Stimulated activated effector memory CD8-positive, alpha-beta T cell treated with anti-CD3 and anti-CD28 coated beads, Interleukin-12 subunit alpha, Interleukin-12 subunit beta, amount 100 ng/mL, for 72 hours (primary cell): Measurements from ENCODE around the gene TNNI2.
"Not testable (repeated sequence)": the region's sequence is repeated elsewhere in the genome, so short reads cannot be mapped to it uniquely, and the experiment has no call there.

ENCODE experiments used
- ATAC-seq: fragments of 150-1000 bp; cut with Tn5 transposase; 2 replicates; pipeline ENCODE4 v1.10.0; 2021
- DNase-seq, 2 donors: peaks; one replicate each; pipeline ENCODE4 v3.0.0; 2021 to 2022; ENCODE audit warnings: low spot score in 2 of 2
- H3K27ac Mint-ChIP-seq: one replicate; pipeline ENCODE4 v1.8.0; 2022; ENCODE audit warnings: mild to moderate bottlenecking, mixed read lengths
- H3K36me3 Mint-ChIP-seq: one replicate; pipeline ENCODE4 v1.8.0; 2022; ENCODE audit warnings: mild to moderate bottlenecking, mixed read lengths
- H3K4me1 Mint-ChIP-seq: one replicate; pipeline ENCODE4 v1.8.0; 2022; ENCODE audit warnings: mixed read lengths
- H3K4me3 Mint-ChIP-seq: one replicate; pipeline ENCODE4 v1.8.0; 2022; ENCODE audit warnings: mild to moderate bottlenecking, mixed read lengths
- H3K9me3 Mint-ChIP-seq: one replicate; pipeline ENCODE4 v1.8.0; 2022; ENCODE audit warnings: mixed read lengths

The TNNI2 gene

GRCh38 chr11:1876361-1877063 is 37.7 kb downstream of the TNNI2 start:
- Mint-ChIP-seq H3K4me3 (no peak overlapping the region), H3K27ac (peak overlapping the region; percentile 43), H3K4me1 (peaks cover 54% of the 10 kb centered on the region), H3K36me3 (peaks cover 78% of the 10 kb centered on the region), H3K9me3 (no peaks in the 10 kb centered on the region)
- no peak for ATAC-seq
- no peak for DNase-seq

GRCh38 chr11:1877211-1878136 is 38.7 kb downstream of the TNNI2 start:
- Mint-ChIP-seq H3K4me1 (peaks cover 44% of the 10 kb centered on the region), H3K36me3 (peaks cover 68% of the 10 kb centered on the region), H3K9me3 (no peaks in the 10 kb centered on the region), H3K27ac (peak overlapping the region; percentile 50), H3K4me3 (no peak overlapping the region)
- ATAC-seq = no peak
- no peak for DNase-seq

GRCh38 chr11:1878137-1879031 is 39.6 kb downstream of the TNNI2 start:
- ATAC-seq (no peak), DNase-seq (no peak)
- H3K4me1 Mint-ChIP-seq = peaks cover 35% of the 10 kb centered on the region
- H3K4me3 Mint-ChIP-seq = no peak overlapping the region
- peaks cover 59% of the 10 kb centered on the region for H3K36me3 Mint-ChIP-seq
- peak overlapping the region; percentile 50 for H3K27ac Mint-ChIP-seq
- H3K9me3 Mint-ChIP-seq = no peaks in the 10 kb centered on the region

GRCh38 chr11:1879342-1879940 is 40.7 kb downstream of the TNNI2 start:
- Mint-ChIP-seq H3K4me1 (peaks cover 31% of the 10 kb centered on the region), H3K9me3 (no peaks in the 10 kb centered on the region), H3K4me3 (no peak overlapping the region), H3K36me3 (peaks cover 54% of the 10 kb centered on the region), H3K27ac (peak overlapping the region; percentile 81)
- DNase-seq = no peak
- ATAC-seq = no peak

GRCh38 chr11:1879941-1880720 is 41.4 kb downstream of the TNNI2 start:
- Mint-ChIP-seq H3K27ac (peak overlapping the region; percentile 81), H3K4me1 (peaks cover 30% of the 10 kb centered on the region), H3K9me3 (no peaks in the 10 kb centered on the region), H3K4me3 (no peak overlapping the region), H3K36me3 (peaks cover 51% of the 10 kb centered on the region)
- ATAC-seq = no peak
- DNase-seq = no peak

- ATAC-seq (peak; percentile 5), DNase-seq (no peak)
- H3K36me3 Mint-ChIP-seq = peaks cover 44% of the 10 kb centered on the region
- H3K9me3 Mint-ChIP-seq = no peaks in the 10 kb centered on the region
- peak overlapping the region; percentile 81 for H3K27ac Mint-ChIP-seq
- no peak overlapping the region for H3K4me3 Mint-ChIP-seq
- peaks cover 25% of the 10 kb centered on the region for H3K4me1 Mint-ChIP-seq
Measured at GRCh38 chr11:1880746-1881441, 42.1 kb downstream of the TNNI2 start.

- DNase-seq (peak in 1 of 2 donors; percentile 55), ATAC-seq (peak; percentile 38)
- Mint-ChIP-seq H3K9me3 (no peaks in the 10 kb centered on the region), H3K4me1 (peaks cover 25% of the 10 kb centered on the region), H3K27ac (no peak overlapping the region), H3K4me3 (no peak overlapping the region), H3K36me3 (peaks cover 36% of the 10 kb centered on the region)
Measured at GRCh38 chr11:1881442-1882264, 42.9 kb downstream of the TNNI2 start.

- Mint-ChIP-seq H3K4me3 (no peak overlapping the region), H3K4me1 (peaks cover 22% of the 10 kb centered on the region), H3K36me3 (peaks cover 32% of the 10 kb centered on the region), H3K27ac (no peak overlapping the region), H3K9me3 (no peaks in the 10 kb centered on the region)
- ATAC-seq (peak; percentile 86), DNase-seq (peak; percentile 72 to 84)
Measured at GRCh38 chr11:1882265-1883238, 43.8 kb downstream of the TNNI2 start.

- Mint-ChIP-seq H3K27ac (no peak overlapping the region), H3K4me1 (peaks cover 18% of the 10 kb centered on the region), H3K9me3 (no peaks in the 10 kb centered on the region), H3K4me3 (no peak overlapping the region), H3K36me3 (peaks cover 26% of the 10 kb centered on the region)
- DNase-seq (no peak), ATAC-seq (no peak)
Measured at GRCh38 chr11:1883346-1884302, 44.8 kb downstream of the TNNI2 start.

GRCh38 chr11:1884303-1884700 is 45.5 kb downstream of the TNNI2 start:
- H3K36me3 Mint-ChIP-seq = peaks cover 19% of the 10 kb centered on the region
- DNase-seq (no peak), ATAC-seq (no peak)
- H3K4me3 Mint-ChIP-seq = no peak overlapping the region
- H3K27ac Mint-ChIP-seq = no peak overlapping the region
- peaks cover 18% of the 10 kb centered on the region for H3K4me1 Mint-ChIP-seq
- no peaks in the 10 kb centered on the region for H3K9me3 Mint-ChIP-seq

GRCh38 chr11:1886551-1886950 is 47.8 kb downstream of the TNNI2 start:
- not testable (repeated sequence) for H3K4me3 Mint-ChIP-seq, H3K36me3 Mint-ChIP-seq, H3K27ac Mint-ChIP-seq, ATAC-seq, DNase-seq, H3K9me3 Mint-ChIP-seq, H3K4me1 Mint-ChIP-seq
